Effector memory CD8-positive, alpha-beta T cell (primary cell): ENCODE results near the gene PILRA.
A peak's percentile ranks its signal among the peaks of the same experiment; 100 is the strongest.

Experiments
- ATAC-seq: fragments of 150-1000 bp; cut with Tn5 transposase; replicated peaks from 2 replicates; pipeline ENCODE4 v1.10.0; 2021; ENCODE audit warnings: mild to moderate bottlenecking, moderate library complexity
- DNase-seq, 3 experiments: peaks; one replicate each; pipeline ENCODE4 v3.0.0; 2021
- H3K27ac Mint-ChIP-seq, 2 donors: one replicate each; pipeline ENCODE4 v1.8.0; 2022; ENCODE audit warnings: mild to moderate bottlenecking in 2 of 2, mixed read lengths in 2 of 2, moderate library complexity in 2 of 2
- H3K27me3 Mint-ChIP-seq, 2 donors: one replicate each; pipeline ENCODE4 v1.8.0; 2022; ENCODE audit warnings: mixed read lengths in 2 of 2
- H3K36me3 Mint-ChIP-seq: one replicate; pipeline ENCODE4 v1.8.0; 2022; ENCODE audit warnings: mild to moderate bottlenecking, moderate library complexity, mixed read lengths; ENCODE audit not compliant: insufficient read depth
- H3K4me1 Mint-ChIP-seq, 2 donors: one replicate each; pipeline ENCODE4 v1.8.0; 2022; ENCODE audit warnings: low read depth in 2 of 2, mixed read lengths in 2 of 2
- H3K4me3 Mint-ChIP-seq, 2 donors: one replicate each; pipeline ENCODE4 v1.8.0; 2022; ENCODE audit warnings: mild to moderate bottlenecking in 2 of 2, mixed read lengths in 2 of 2, moderate library complexity in 2 of 2
- H3K9me3 Mint-ChIP-seq, 2 donors: one replicate each; pipeline ENCODE4 v1.8.0; 2022; ENCODE audit warnings: mixed read lengths in 2 of 2

Gene PILRA

DNA sequence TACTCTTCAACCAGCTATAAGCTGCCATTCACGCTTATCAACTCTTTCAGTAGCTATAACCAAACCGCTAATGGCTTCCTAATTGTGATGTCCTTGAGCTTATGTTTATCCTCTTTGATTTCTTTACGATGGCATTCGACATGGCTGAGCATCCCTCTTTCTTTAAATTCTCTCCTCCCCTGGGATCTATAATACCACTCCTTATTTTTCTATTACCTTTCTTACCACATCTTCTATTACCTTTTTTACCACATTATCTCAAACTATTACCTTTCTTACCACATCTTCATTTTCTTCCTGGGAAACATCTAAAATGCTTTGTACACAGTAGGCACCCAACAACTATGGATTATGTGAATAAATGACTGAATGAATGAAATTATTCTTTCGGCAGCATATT is 42.2 kb downstream of the PILRA start:
- H3K27me3 Mint-ChIP-seq = no peaks in the 10 kb centered on the region
- ATAC-seq (no peak), DNase-seq (no peak)
- H3K36me3 Mint-ChIP-seq = no peaks in the 10 kb centered on the region
- no peak overlapping the region for H3K27ac Mint-ChIP-seq
- H3K9me3 Mint-ChIP-seq = no peaks in the 10 kb centered on the region
- H3K4me1 Mint-ChIP-seq = no peaks in the 10 kb centered on the region
- H3K4me3 Mint-ChIP-seq = no peak overlapping the region

GRCh38 chr7:100418930-100419659 is 45.8 kb downstream of the PILRA start:
- H3K36me3 Mint-ChIP-seq = peaks cover 8% of the 10 kb centered on the region
- no peaks in the 10 kb centered on the region for H3K9me3 Mint-ChIP-seq
- no peak for ATAC-seq
- H3K27me3 Mint-ChIP-seq = no peaks in the 10 kb centered on the region
- H3K4me1 Mint-ChIP-seq = peaks cover 0 to 5% of the 10 kb centered on the region in 2 donors
- H3K4me3 Mint-ChIP-seq = no peak overlapping the region
- peak overlapping the region in 1 of 2 donors; percentile 4 for H3K27ac Mint-ChIP-seq
- DNase-seq = no peak

DNA sequence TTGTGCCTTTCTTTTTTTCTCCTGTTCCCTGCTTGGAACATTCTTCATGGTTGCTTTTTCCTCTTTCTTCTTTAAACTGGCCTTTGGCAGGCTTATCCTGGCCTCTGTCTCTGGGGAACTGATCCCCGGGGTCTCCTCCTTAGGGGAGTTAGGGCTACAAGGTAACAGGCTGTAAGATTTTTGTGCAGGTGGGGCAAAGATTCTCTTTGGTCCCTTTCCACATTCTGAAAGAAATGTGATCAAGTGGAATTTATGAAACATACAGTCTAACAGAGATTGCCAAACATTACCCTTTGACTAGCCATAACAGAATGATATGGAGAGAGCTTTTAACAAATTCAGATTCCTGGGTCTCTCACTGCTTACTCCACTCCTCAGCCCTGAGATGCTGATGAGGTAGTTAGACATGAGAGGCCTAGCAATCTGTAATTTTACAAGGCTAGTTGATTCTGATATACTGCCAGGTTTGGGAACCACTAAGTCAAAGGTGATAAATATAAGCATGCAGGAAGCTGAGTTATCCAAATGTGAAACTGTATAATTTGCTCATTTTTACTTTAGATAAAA is 46.5 kb downstream of the PILRA start:
- H3K36me3 Mint-ChIP-seq = peaks cover 8% of the 10 kb centered on the region
- no peaks in the 10 kb centered on the region for H3K27me3 Mint-ChIP-seq
- H3K4me1 Mint-ChIP-seq = peaks cover 0 to 5% of the 10 kb centered on the region in 2 donors
- H3K27ac Mint-ChIP-seq = peak overlapping the region in 1 of 2 donors; percentile 4
- DNase-seq (no peak), ATAC-seq (no peak)
- H3K4me3 Mint-ChIP-seq = no peak overlapping the region
- no peaks in the 10 kb centered on the region for H3K9me3 Mint-ChIP-seq

- no peak overlapping the region for H3K27ac Mint-ChIP-seq
- ATAC-seq (no peak), DNase-seq (no peak)
- H3K27me3 Mint-ChIP-seq = no peaks in the 10 kb centered on the region
- H3K36me3 Mint-ChIP-seq = peaks cover 18% of the 10 kb centered on the region
- peaks cover 5 to 11% of the 10 kb centered on the region in 2 donors for H3K4me1 Mint-ChIP-seq
- no peaks in the 10 kb centered on the region for H3K9me3 Mint-ChIP-seq
- H3K4me3 Mint-ChIP-seq = no peak overlapping the region
Observed at GRCh38 chr7:100423315-100423714, 50.0 kb downstream of the PILRA start.

GRCh38 chr7:100425347-100425746 is 52.1 kb downstream of the PILRA start:
- Mint-ChIP-seq H3K9me3 (no peaks in the 10 kb centered on the region), H3K27me3 (peaks cover 0 to 8% of the 10 kb centered on the region in 2 donors), H3K27ac (no peak overlapping the region), H3K4me1 (peaks cover 17 to 27% of the 10 kb centered on the region in 2 donors), H3K36me3 (peaks cover 38% of the 10 kb centered on the region), H3K4me3 (no peak overlapping the region)
- DNase-seq (no peak), ATAC-seq (no peak)

GRCh38 chr7:100426516-100426915 is 53.2 kb downstream of the PILRA start:
- no peaks in the 10 kb centered on the region for H3K9me3 Mint-ChIP-seq
- H3K4me1 Mint-ChIP-seq = peaks cover 25 to 31% of the 10 kb centered on the region in 2 donors
- no peak overlapping the region for H3K4me3 Mint-ChIP-seq
- H3K27ac Mint-ChIP-seq = peak overlapping the region in 1 of 2 donors; percentile 58
- ATAC-seq = no peak
- peaks cover 48% of the 10 kb centered on the region for H3K36me3 Mint-ChIP-seq
- DNase-seq = no peak
- peaks cover 0 to 8% of the 10 kb centered on the region in 2 donors for H3K27me3 Mint-ChIP-seq

- H3K27me3 Mint-ChIP-seq = peaks cover 0 to 8% of the 10 kb centered on the region in 2 donors
- DNase-seq (no peak), ATAC-seq (no peak)
- H3K9me3 Mint-ChIP-seq = no peaks in the 10 kb centered on the region
- peak overlapping the region; percentile 97 to 100 for H3K4me3 Mint-ChIP-seq
- H3K27ac Mint-ChIP-seq = peak overlapping the region; percentile 100
- H3K36me3 Mint-ChIP-seq = peaks cover 56% of the 10 kb centered on the region
- peaks cover 34 to 43% of the 10 kb centered on the region in 2 donors for H3K4me1 Mint-ChIP-seq
Observed at GRCh38 chr7:100427762-100428198, 54.5 kb downstream of the PILRA start.

DNA sequence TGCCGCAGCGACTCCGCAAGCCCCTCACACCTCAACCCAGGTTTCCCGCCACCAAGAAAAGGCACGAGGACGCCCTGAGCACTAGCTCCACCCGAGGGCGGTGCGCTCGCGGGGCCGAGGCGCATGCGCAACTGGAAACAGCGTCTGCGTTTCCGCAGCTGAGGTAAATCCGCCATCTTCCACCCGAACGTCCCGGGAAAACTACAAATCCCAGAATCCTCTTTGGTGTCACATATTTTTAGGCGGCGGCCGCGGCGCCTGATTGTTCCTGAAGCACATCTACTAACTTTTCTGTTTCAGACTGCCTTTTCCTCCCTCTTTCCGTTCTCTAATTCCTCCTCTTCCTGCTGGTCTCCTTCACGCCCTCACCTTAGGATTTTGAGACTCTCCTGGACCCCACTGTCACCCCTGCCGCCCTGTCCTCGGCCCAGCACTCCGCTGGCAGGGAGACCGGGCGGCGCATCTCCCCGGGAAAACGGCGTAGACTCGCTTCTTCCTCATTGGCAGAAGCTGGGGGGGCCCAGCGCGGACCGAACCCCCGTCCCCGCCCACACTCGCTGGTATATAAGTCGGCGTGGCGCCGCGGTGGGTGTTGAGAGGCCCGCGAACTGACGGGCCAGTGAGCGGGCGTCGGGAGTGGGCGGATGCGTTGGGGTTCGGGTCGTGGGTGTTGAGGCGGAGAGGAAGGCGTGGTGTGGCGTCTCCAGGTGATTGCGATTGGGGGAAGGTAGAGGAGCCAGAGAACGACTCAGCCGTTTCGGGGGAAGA is 55.1 kb downstream of the PILRA start, which contains the start of gene ZCWPW1:
Gene ZCWPW1 (minus strand): TSS at position 505 of the 768 bp plus-strand sequence. CDS start 8,054 bp downstream, outside the sequence.
- no peaks in the 10 kb centered on the region for H3K9me3 Mint-ChIP-seq
- peak within 1 kb of the TSS; percentile 97 to 100 for H3K4me3 Mint-ChIP-seq
- H3K36me3 Mint-ChIP-seq = peaks cover 62% of the 10 kb centered on the region
- H3K27ac Mint-ChIP-seq = peak within 1 kb of the TSS; percentile 100
- H3K27me3 Mint-ChIP-seq = peaks cover 0 to 8% of the 10 kb centered on the region in 2 donors
- DNase-seq (peak; percentile 97 to 98 (median 97)), ATAC-seq (peak; percentile 57)
- peaks cover 39 to 41% of the 10 kb centered on the region in 2 donors for H3K4me1 Mint-ChIP-seq

- H3K4me1 Mint-ChIP-seq = peaks cover 44 to 45% of the 10 kb centered on the region in 2 donors
Observed at GRCh38 chr7:100428967-100429636, 55.8 kb downstream of the PILRA start.

GRCh38 chr7:100429637-100430492 is 56.6 kb downstream of the PILRA start, which contains the start of gene MEPCE:
MEPCE (plus strand) TSS chr7:100429831; CDS start chr7:100430019, 188 bp downstream.
- peaks cover 0 to 8% of the 10 kb centered on the region in 2 donors for H3K27me3 Mint-ChIP-seq
- DNase-seq (peak; percentile 94 to 96 (median 95)), ATAC-seq (peak; percentile 43)
- peak within 1 kb of the TSS; percentile 100 for H3K27ac Mint-ChIP-seq
- H3K4me1 Mint-ChIP-seq = peaks cover 52% of the 10 kb centered on the region in 2 donors
- H3K9me3 Mint-ChIP-seq = no peaks in the 10 kb centered on the region
- H3K36me3 Mint-ChIP-seq = peaks cover 74% of the 10 kb centered on the region
- peak within 1 kb of the TSS; percentile 97 to 100 for H3K4me3 Mint-ChIP-seq

More at GRCh38 chr7:100428967-100429636, 55.8 kb downstream of the PILRA start:
- peaks cover 67% of the 10 kb centered on the region for H3K36me3 Mint-ChIP-seq
- peak overlapping the region; percentile 100 for H3K27ac Mint-ChIP-seq
- DNase-seq = peak; percentile 100
- H3K27me3 Mint-ChIP-seq = peaks cover 0 to 8% of the 10 kb centered on the region in 2 donors
- peak overlapping the region; percentile 97 to 100 for H3K4me3 Mint-ChIP-seq
- ATAC-seq = peak; percentile 56
- no peaks in the 10 kb centered on the region for H3K9me3 Mint-ChIP-seq

DNA sequence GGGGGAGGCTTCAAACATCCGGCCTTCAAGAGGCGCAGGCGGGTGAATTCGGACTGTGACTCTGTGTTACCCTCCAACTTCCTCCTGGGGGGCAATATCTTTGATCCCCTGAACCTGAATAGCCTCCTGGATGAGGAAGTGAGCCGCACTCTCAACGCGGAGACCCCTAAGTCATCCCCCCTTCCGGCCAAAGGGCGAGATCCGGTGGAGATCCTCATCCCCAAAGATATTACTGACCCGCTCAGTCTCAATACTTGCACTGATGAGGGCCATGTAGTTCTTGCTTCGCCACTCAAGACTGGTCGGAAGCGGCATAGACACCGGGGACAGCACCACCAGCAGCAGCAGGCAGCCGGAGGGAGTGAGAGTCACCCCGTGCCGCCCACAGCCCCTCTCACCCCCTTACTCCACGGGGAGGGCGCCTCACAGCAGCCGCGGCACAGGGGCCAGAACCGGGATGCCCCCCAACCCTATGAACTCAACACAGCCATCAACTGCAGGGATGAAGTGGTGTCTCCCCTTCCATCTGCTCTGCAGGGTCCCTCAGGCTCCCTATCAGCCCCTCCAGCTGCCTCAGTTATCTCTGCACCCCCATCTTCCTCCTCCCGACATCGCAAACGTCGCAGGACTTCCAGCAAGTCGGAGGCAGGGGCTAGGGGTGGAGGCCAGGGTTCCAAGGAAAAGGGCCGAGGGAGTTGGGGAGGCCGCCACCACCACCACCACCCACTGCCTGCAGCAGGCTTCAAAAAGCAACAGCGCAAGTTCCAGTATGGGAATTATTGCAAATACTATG is 57.4 kb downstream of the PILRA start:
- H3K36me3 Mint-ChIP-seq = peaks cover 82% of the 10 kb centered on the region
- H3K27me3 Mint-ChIP-seq = peaks cover 0 to 8% of the 10 kb centered on the region in 2 donors
- peaks cover 55 to 56% of the 10 kb centered on the region in 2 donors for H3K4me1 Mint-ChIP-seq
- ATAC-seq (no peak), DNase-seq (peak; percentile 23 to 44 (median 30))
- H3K4me3 Mint-ChIP-seq = peak overlapping the region; percentile 97 to 100
- no peaks in the 10 kb centered on the region for H3K9me3 Mint-ChIP-seq
- H3K27ac Mint-ChIP-seq = peak overlapping the region; percentile 100
